SK-N-SH (cell line): Measurements from ENCODE around the gene TMTC2. TPM values are rescaled to one million over a fixed set of nuclear protein-coding genes. Genes with fewer than 3 reads are reported as not detected.

Source experiments
- CTCF ChIA-PET: fragments of 300-600, 350-600 bp; formaldehyde crosslinking; extraction: SDS; loops from one replicate; lab custom pipeline; 2021; lab: Yijun Ruan, JAX
- POLR2A ChIA-PET: fragments of 350-600 bp; sonication (Branson Sonifier 250); formaldehyde crosslinking; extraction: SDS; loops from one replicate; lab custom pipeline; 2020; ENCODE audit warnings: antibody characterized with exemption, inconsistent platforms; lab: Yijun Ruan, JAX
- DNase-seq: peaks from one replicate; pipeline ENCODE4 v3.0.0; 2012
- H2AFZ ChIP-seq: fragments of 200-600 bp; sonication (generic); 2 replicates; pipeline ENCODE4 v1.8.1; 2016; ENCODE audit warnings: antibody characterized with exemption, mild to moderate bottlenecking, low read depth
- H3F3A ChIP-seq: fragments of 200-600 bp; sonication (generic); replicated peaks from 2 replicates; pipeline ENCODE3; 2016; ENCODE audit warnings: antibody characterized with exemption, mild to moderate bottlenecking; ENCODE audit not compliant: insufficient read depth
- H3K27ac ChIP-seq, 2 experiments: fragments of 200-500 bp in 1 of 2; fragments of 200-600 bp in 1 of 2; sonication (Bioruptor generic) in 1 of 2; sonication (generic), shearing (Covaris generic) in 1 of 2; 2 replicates each; pipeline versions ENCODE4 v1.5.1 to v1.6.1; 2014 to 2016; ENCODE audit warnings: low read depth in 2 of 2, inconsistent platforms in 1 of 2, low read length in 1 of 2, mild to moderate bottlenecking in 1 of 2, mixed read lengths in 1 of 2
- H3K27me3 ChIP-seq: fragments of 200-600 bp; sonication (generic), shearing (Covaris generic); 2 replicates; pipeline ENCODE4 v1.6.1; 2016; ENCODE audit warnings: mixed run types; ENCODE audit not compliant: insufficient read depth
- H3K36me3 ChIP-seq, 2 experiments: fragments of 200-500 bp in 1 of 2; fragments of 200-600 bp in 1 of 2; sonication (Bioruptor generic) in 1 of 2; sonication (generic) in 1 of 2; replicated peaks in 1 of 2; 2 replicates each; pipeline versions ENCODE3 to v1.5.1; 2014 to 2016; ENCODE audit warnings: low read length in 1 of 2, mild to moderate bottlenecking in 1 of 2; ENCODE audit not compliant: insufficient read depth in 2 of 2, control insufficient read depth in 1 of 2
- H3K4me1 ChIP-seq, 2 experiments: fragments of 200-500 bp in 1 of 2; fragments of 200-600 bp in 1 of 2; sonication (Bioruptor generic) in 1 of 2; sonication (generic), shearing (Covaris generic) in 1 of 2; 2 replicates each; pipeline versions ENCODE4 v1.5.1 to v1.6.1; 2014 to 2016; ENCODE audit warnings: low read depth in 1 of 2, low read length in 1 of 2, mixed run types in 1 of 2; ENCODE audit not compliant: insufficient read depth in 2 of 2, control insufficient read depth in 1 of 2
- H3K4me2 ChIP-seq: fragments of 200-600 bp; sonication (generic), shearing (Covaris generic); 2 replicates; pipeline ENCODE4 v1.6.1; 2017; ENCODE audit warnings: mixed run types
- H3K4me3 ChIP-seq, 2 experiments: fragments of 200-500 bp in 1 of 2; fragments of 200-600 bp in 1 of 2; sonication (Bioruptor generic) in 1 of 2; sonication (generic), shearing (Covaris generic) in 1 of 2; 2 replicates each; pipeline versions ENCODE4 v1.5.1 to v1.8.1; 2014 to 2016; ENCODE audit warnings: low read depth in 2 of 2, inconsistent platforms in 1 of 2, low read length in 1 of 2, mild to moderate bottlenecking in 1 of 2, mixed read lengths in 1 of 2, moderate library complexity in 1 of 2
- H3K79me2 ChIP-seq: fragments of 200-600 bp; sonication (generic); 2 replicates; pipeline ENCODE4 v1.8.1; 2017; ENCODE audit warnings: mild to moderate bottlenecking; ENCODE audit not compliant: insufficient read depth
- H3K9ac ChIP-seq: fragments of 200-600 bp; sonication (generic); 2 replicates; pipeline ENCODE4 v1.6.1; 2017; ENCODE audit warnings: mixed run types
- H3K9me2 ChIP-seq: fragments of 200-600 bp; sonication (generic); 2 replicates; pipeline ENCODE4 v1.6.1; 2017; ENCODE audit warnings: mixed run types
- H3K9me3 ChIP-seq: fragments of 200-600 bp; sonication (generic); 2 replicates; pipeline ENCODE4 v1.6.1; 2017; ENCODE audit warnings: mixed run types, mild to moderate bottlenecking, moderate library complexity
- H4K20me1 ChIP-seq: fragments of 200-600 bp; sonication (generic); 2 replicates; pipeline ENCODE4 v1.6.1; 2017; ENCODE audit warnings: mild to moderate bottlenecking, mixed run types; ENCODE audit not compliant: insufficient read depth
- FOXM1 ChIP-seq: IDR thresholded peaks from 2 replicates; pipeline ENCODE4 v1.4.0; 2012; ENCODE audit warnings: low read depth, mild to moderate bottlenecking
- JUND ChIP-seq: IDR thresholded peaks from 2 replicates; pipeline ENCODE4 v1.4.0; 2012
- MAX ChIP-seq: IDR thresholded peaks from 2 replicates; pipeline ENCODE4 v1.4.0; 2012; ENCODE audit warnings: low read depth
- MEF2A ChIP-seq: IDR thresholded peaks from 2 replicates; pipeline ENCODE4 v1.4.0; 2012; ENCODE audit warnings: low read depth, borderline replicate concordance
- REST ChIP-seq: IDR thresholded peaks from 2 replicates; pipeline ENCODE4 v1.6.1; 2012; ENCODE audit warnings: mild to moderate bottlenecking, low read depth, low read length, moderate library complexity
- RXRA ChIP-seq: IDR thresholded peaks from 2 replicates; pipeline ENCODE4 v1.4.0; 2012; ENCODE audit warnings: low read depth, mild to moderate bottlenecking, borderline replicate concordance
- SMC3 ChIP-seq: IDR thresholded peaks from 2 replicates; pipeline ENCODE4 v1.6.1; 2012; ENCODE audit warnings: low read depth, low read length, improper control_type of control experiment
- TEAD4 ChIP-seq: IDR thresholded peaks from 2 replicates; pipeline ENCODE4 v1.4.0; 2012; ENCODE audit warnings: mild to moderate bottlenecking, borderline replicate concordance; ENCODE audit not compliant: insufficient read depth
- WGBS: methylation state at CpG from one replicate; pipeline ENCODE4 v1.1.6; 2017; ENCODE audit warnings: low lambda C conversion rate; 5-methylcytosine and 5-hydroxymethylcytosine counted together
- polyA plus RNA-seq, 3 experiments: library from polyadenylated mRNA; depleted of rRNA; stranded (reverse); fragments of >200 nt; gene quantifications; 2 replicates each; pipeline ENCODE4 v1.2.3, GENCODE V29; 2012
- TF ChIP-seq, protein P1 (sequence below): fragments of 150-350 bp; IDR thresholded peaks from 2 replicates; pipeline ENCODE4 v1.6.1; 2017; ENCODE audit warnings: antibody characterized with exemption, low read length, low read depth, borderline replicate concordance
- TF ChIP-seq, protein P2 (sequence below): IDR thresholded peaks from 2 replicates; pipeline ENCODE4; 2012
- TF ChIP-seq, protein P3 (sequence below): fragments of 150-350 bp; IDR thresholded peaks from 2 replicates; pipeline ENCODE4 v1.6.1; 2016; ENCODE audit warnings: mild to moderate bottlenecking, low read depth, low read length

Gene TMTC2
- polyA plus RNA-seq, 1 of the 3 experiments (the other 2 are of a cell fraction), result 4.1 TPM

DNA sequence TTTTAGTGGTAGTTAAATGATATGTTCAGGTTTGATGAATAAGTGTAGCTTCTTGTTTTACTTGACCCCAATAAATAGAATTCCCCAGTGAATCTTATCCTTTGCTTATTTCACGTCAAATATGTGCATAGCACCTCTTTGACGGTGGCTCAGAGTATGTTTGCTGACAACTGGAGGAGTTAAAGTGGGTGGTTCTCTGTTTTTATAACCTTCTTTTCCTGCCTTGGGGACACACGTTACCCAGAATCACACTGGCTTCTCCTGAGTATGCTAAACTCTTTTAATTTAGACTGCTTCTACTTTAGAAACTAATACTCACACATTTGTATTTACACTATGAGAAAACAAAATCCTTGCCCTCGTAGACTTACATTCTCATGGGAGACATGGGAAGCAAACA, 62.3 kb downstream of the TMTC2 start:
- Histone ChIP-seq H3K27ac (no peak overlapping the region), H3F3A (no peaks in the 10 kb centered on the region), H3K9me2 (no peaks in the 10 kb centered on the region), H4K20me1 (no peaks in the 10 kb centered on the region), H3K4me2 (no peak overlapping the region), H3K4me1 (peaks cover 0 to 15% of the 10 kb centered on the region in 2 experiments; a peak in 3 of 4 replicates), H3K9ac (no peak overlapping the region), H3K9me3 (no peaks in the 10 kb centered on the region), H3K79me2 (no peaks in the 10 kb centered on the region), H3K27me3 (no peaks in the 10 kb centered on the region), H3K4me3 (no peak overlapping the region), H3K36me3 (no peaks in the 10 kb centered on the region), H2AFZ (no peak overlapping the region)
- WGBS, result 97% methylated on average over 4 of the region's 4 CpGs
- POLR2A ChIA-PET, result interaction anchor here (0.6 kb wide), 1 partner anchor 51 kb away, joined by 3 read pairs; no protein-coding TSS in a partner anchor
- no peak for DNase-seq
- TF ChIP-seq FOXM1 (no peak), MAX (no peak), REST (no peak), TEAD4 (no peak), JUND (no peak), SMC3 (no peak), MEF2A (no peak), RXRA (no peak)
- TF ChIP-seq, protein P1, sequence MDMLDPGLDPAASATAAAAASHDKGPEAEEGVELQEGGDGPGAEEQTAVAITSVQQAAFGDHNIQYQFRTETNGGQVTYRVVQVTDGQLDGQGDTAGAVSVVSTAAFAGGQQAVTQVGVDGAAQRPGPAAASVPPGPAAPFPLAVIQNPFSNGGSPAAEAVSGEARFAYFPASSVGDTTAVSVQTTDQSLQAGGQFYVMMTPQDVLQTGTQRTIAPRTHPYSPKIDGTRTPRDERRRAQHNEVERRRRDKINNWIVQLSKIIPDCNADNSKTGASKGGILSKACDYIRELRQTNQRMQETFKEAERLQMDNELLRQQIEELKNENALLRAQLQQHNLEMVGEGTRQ, result no peak
- TF ChIP-seq, protein P2, sequence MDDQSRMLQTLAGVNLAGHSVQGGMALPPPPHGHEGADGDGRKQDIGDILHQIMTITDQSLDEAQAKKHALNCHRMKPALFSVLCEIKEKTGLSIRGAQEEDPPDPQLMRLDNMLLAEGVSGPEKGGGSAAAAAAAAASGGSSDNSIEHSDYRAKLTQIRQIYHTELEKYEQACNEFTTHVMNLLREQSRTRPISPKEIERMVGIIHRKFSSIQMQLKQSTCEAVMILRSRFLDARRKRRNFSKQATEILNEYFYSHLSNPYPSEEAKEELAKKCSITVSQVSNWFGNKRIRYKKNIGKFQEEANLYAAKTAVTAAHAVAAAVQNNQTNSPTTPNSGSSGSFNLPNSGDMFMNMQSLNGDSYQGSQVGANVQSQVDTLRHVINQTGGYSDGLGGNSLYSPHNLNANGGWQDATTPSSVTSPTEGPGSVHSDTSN, result no peak
- TF ChIP-seq, protein P3, sequence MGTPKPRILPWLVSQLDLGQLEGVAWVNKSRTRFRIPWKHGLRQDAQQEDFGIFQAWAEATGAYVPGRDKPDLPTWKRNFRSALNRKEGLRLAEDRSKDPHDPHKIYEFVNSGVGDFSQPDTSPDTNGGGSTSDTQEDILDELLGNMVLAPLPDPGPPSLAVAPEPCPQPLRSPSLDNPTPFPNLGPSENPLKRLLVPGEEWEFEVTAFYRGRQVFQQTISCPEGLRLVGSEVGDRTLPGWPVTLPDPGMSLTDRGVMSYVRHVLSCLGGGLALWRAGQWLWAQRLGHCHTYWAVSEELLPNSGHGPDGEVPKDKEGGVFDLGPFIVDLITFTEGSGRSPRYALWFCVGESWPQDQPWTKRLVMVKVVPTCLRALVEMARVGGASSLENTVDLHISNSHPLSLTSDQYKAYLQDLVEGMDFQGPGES, result no peak
- TF ChIP-seq, all 33 proteins: peak for 0
- CTCF ChIA-PET, result interaction anchor here (2.0 kb wide), 1 partner anchor 63 kb away, joined by 7 read pairs; no protein-coding TSS in a partner anchor
